Suprapubic skin (tissue), 3 donors: ENCODE results near the gene SLC48A1.

Source experiments
- EP300 ChIP-seq: sonication (generic); formaldehyde crosslinking; IDR thresholded peaks from one replicate; pipeline ENCODE4 v1.6.1; 2017; ENCODE audit warnings: antibody characterized with exemption
- POLR2A ChIP-seq, 2 donors: fragments of 450-650 bp; IDR thresholded peaks; one replicate each; pipeline ENCODE4 v1.6.1; 2017; ENCODE audit warnings: antibody characterized with exemption in 2 of 2, mild to moderate bottlenecking in 2 of 2, moderate library complexity in 2 of 2
- TF ChIP-seq, protein P1 (sequence below), 2 donors: fragments of 200-600 bp in 1 of 2; fragments of 450-650 bp in 1 of 2; sonication (generic) in 1 of 2; IDR thresholded peaks; one replicate each; pipeline ENCODE4 v1.5.1; 2016 to 2019; ENCODE audit warnings: antibody characterized with exemption in 2 of 2, mild to moderate bottlenecking in 1 of 2, moderate library complexity in 1 of 2

GRCh38 chr12:47801170-47801903, 28.3 kb downstream of the SLC48A1 start:
- TF ChIP-seq POLR2A (IDR thresholded peaks at IDR 0.05) (no peak), EP300 (no peak)
- TF ChIP-seq, protein P1, sequence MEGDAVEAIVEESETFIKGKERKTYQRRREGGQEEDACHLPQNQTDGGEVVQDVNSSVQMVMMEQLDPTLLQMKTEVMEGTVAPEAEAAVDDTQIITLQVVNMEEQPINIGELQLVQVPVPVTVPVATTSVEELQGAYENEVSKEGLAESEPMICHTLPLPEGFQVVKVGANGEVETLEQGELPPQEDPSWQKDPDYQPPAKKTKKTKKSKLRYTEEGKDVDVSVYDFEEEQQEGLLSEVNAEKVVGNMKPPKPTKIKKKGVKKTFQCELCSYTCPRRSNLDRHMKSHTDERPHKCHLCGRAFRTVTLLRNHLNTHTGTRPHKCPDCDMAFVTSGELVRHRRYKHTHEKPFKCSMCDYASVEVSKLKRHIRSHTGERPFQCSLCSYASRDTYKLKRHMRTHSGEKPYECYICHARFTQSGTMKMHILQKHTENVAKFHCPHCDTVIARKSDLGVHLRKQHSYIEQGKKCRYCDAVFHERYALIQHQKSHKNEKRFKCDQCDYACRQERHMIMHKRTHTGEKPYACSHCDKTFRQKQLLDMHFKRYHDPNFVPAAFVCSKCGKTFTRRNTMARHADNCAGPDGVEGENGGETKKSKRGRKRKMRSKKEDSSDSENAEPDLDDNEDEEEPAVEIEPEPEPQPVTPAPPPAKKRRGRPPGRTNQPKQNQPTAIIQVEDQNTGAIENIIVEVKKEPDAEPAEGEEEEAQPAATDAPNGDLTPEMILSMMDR (IDR thresholded peaks at IDR 0.05): no peak
